ENCODE data around the gene VIL1.

DNA sequence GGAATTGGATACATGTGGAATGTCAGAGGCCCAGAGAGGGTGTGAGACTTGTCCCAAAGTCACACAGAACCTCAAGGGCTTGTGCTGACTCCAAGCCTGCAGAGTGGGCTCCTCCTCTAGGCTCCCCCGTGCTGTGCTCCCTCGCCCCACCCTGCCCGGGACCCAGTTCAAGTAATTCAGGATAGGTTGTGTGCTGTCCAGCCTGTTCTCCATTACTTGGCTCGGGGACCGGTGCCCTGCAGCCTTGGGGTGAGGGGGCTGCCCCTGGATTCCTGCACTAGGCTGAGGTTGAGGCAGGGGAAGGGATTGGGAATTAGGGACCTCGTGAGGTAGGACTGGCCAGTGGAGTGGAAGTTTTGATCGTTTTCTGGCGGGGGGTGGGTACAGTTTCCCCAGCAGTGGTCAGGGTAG lies 16.4 kb upstream of the VIL1 start:
- TF ChIP-seq, protein P1, sequence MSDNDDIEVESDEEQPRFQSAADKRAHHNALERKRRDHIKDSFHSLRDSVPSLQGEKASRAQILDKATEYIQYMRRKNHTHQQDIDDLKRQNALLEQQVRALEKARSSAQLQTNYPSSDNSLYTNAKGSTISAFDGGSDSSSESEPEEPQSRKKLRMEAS (CRISPR knock-in tag; IDR thresholded peaks at IDR 0.05), result no peak
- TF ChIP-seq FOXK2 (conservative IDR thresholded peaks at IDR 0.05 in 1 of 2, IDR thresholded peaks at IDR 0.05 in 1 of 2; ENCODE audit: low read depth in 2 of 2) (no peak), BRD4 (IDR thresholded peaks at IDR 0.05) (no peak), RNF2 (IDR thresholded peaks at IDR 0.05) (no peak), BCOR (IDR thresholded peaks at IDR 0.05) (no peak), SNIP1 (IDR thresholded peaks at IDR 0.05; ENCODE audit: low read depth) (no peak), ZKSCAN1 (IDR thresholded peaks at IDR 0.05; ENCODE audit: low read depth, low read length) (no peak), BHLHE40 (IDR thresholded peaks at IDR 0.05; ENCODE audit: low read length) (no peak), ARHGAP35 (IDR thresholded peaks at IDR 0.05; ENCODE audit: partially characterized antibody) (no peak), HNRNPLL (IDR thresholded peaks at IDR 0.05; ENCODE audit: low read depth, low read length, poor library complexity, severe bottlenecking) (no peak), ZNF274 (IDR thresholded peaks at IDR 0.05; ENCODE audit: borderline replicate concordance, low read depth, low read length) (no peak)
- TF ChIP-seq, protein P2, sequence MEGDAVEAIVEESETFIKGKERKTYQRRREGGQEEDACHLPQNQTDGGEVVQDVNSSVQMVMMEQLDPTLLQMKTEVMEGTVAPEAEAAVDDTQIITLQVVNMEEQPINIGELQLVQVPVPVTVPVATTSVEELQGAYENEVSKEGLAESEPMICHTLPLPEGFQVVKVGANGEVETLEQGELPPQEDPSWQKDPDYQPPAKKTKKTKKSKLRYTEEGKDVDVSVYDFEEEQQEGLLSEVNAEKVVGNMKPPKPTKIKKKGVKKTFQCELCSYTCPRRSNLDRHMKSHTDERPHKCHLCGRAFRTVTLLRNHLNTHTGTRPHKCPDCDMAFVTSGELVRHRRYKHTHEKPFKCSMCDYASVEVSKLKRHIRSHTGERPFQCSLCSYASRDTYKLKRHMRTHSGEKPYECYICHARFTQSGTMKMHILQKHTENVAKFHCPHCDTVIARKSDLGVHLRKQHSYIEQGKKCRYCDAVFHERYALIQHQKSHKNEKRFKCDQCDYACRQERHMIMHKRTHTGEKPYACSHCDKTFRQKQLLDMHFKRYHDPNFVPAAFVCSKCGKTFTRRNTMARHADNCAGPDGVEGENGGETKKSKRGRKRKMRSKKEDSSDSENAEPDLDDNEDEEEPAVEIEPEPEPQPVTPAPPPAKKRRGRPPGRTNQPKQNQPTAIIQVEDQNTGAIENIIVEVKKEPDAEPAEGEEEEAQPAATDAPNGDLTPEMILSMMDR (IDR thresholded peaks at IDR 0.05 in 2 of 3, conservative IDR thresholded peaks at IDR 0.05 in 1 of 3; ENCODE audit: insufficient read depth in 2 of 3, low read depth in 1 of 3, low read length in 3 of 3), result no peak

Measured in K562 (cell line).